ENCODE measurements around the gene MAT1A. TPM values are rescaled to one million over a fixed set of nuclear protein-coding genes. Genes with fewer than 3 reads are reported as not detected.

MAT1A gene
- total and polyA plus RNA-seq, 2 of the 13 experiments (the other 11 are each of a cell fraction or from before 2014, with no cell fraction given) = 57.1 to 76.9 TPM

DNA sequence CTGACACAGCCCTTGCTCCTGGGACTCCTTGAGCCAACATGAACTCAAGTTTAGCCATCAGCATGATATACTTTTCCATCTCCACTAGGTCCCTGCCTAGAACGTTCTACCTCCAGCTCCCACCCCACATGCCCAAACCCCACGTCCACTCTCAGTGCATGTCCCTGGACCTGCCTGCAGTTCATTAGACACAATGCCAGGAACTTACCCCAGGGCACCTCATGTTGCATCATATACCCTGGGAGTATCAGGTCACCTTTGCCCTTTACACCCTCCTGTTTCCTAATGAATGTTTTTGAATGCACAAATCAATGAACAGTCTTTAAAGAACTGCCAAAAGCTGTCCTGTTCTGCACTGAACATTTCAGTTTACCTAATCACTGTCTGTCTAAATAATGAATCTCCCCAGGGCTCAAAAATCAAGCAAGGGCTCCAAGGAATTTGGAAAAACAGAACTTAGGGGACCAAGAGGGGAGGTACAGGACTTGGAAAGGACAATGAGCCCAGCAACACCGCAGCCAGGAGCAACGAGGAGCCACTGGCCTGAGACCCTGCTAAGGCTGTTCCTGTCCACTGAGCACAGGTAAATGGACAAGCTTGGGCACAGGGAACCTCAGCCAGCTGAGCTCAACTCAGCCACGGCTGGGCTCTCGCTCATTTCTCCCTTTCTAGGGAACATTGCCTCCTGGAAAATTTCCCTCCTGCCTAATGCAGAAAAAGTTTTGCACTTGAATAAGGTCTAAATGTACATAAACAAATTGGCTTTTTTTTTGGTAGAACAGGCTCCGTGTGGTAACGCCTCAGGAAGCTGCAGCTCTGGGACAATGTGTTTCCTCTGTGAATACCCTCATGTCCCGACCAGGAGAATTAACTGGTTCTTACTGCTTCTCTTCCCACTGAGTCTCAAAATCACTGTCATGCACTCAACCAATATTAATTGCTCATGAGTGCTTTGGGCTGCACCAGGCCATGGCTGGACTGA is 7.4 kb downstream of the MAT1A start (continued):
- TF ChIP-seq ZHX1 (CRISPR knock-in tag; IDR thresholded peaks at IDR 0.05; ENCODE audit: low read depth) (no peak), TBX2 (CRISPR knock-in tag; IDR thresholded peaks at IDR 0.05; ENCODE audit: borderline replicate concordance) (peak; percentile 92), ZNF180 (CRISPR knock-in tag; IDR thresholded peaks at IDR 0.05; ENCODE audit: borderline replicate concordance, low read depth) (no peak), ZFP62 (CRISPR knock-in tag; IDR thresholded peaks at IDR 0.05) (no peak), ZNF687 (CRISPR knock-in tag; IDR thresholded peaks at IDR 0.05) (peak; percentile 44), ERF (CRISPR knock-in tag; IDR thresholded peaks at IDR 0.05) (peak; percentile 84; the same call in 1 of the 2 replicates), IRF2 (CRISPR knock-in tag; IDR thresholded peaks at IDR 0.05) (0 out of 2 replicates have a peak, but pooled peaks have one; percentile 27), FOXJ3 (CRISPR knock-in tag; IDR thresholded peaks at IDR 0.05; ENCODE audit: borderline replicate concordance) (peak; percentile 80; the same call in 1 of the 2 replicates), HNF4A (CRISPR knock-in tag; IDR thresholded peaks at IDR 0.05) (peak; percentile 98), MTF2 (CRISPR knock-in tag; IDR thresholded peaks at IDR 0.05; ENCODE audit: borderline replicate concordance) (no peak), MBD4 (IDR thresholded peaks at IDR 0.05; ENCODE audit: borderline replicate concordance, low read length) (no peak), SOX5 (CRISPR knock-in tag; IDR thresholded peaks at IDR 0.05; ENCODE audit: borderline replicate concordance) (peak; percentile 86), SATB2 (CRISPR knock-in tag; IDR thresholded peaks at IDR 0.05) (0 out of 2 replicates have a peak, but pooled peaks have one; percentile 44), MED1 (CRISPR knock-in tag; IDR thresholded peaks at IDR 0.05) (peak; percentile 95), ZNF451 (CRISPR knock-in tag; IDR thresholded peaks at IDR 0.05) (no peak), ZNF274 (CRISPR knock-in tag; IDR thresholded peaks at IDR 0.05) (peak; percentile 23; the same call in 1 of the 2 replicates), ZNF232 (CRISPR knock-in tag; IDR thresholded peaks at IDR 0.05; ENCODE audit: borderline replicate concordance) (peak; percentile 60; the same call in 1 of the 2 replicates), NFRKB (IDR thresholded peaks at IDR 0.05) (no peak), KAT8 (CRISPR knock-in tag; IDR thresholded peaks at IDR 0.05) (peak; percentile 69), ZNF775 (CRISPR knock-in tag; IDR thresholded peaks at IDR 0.05; ENCODE audit: borderline replicate concordance) (no peak)
- TF ChIP-seq, protein P1, sequence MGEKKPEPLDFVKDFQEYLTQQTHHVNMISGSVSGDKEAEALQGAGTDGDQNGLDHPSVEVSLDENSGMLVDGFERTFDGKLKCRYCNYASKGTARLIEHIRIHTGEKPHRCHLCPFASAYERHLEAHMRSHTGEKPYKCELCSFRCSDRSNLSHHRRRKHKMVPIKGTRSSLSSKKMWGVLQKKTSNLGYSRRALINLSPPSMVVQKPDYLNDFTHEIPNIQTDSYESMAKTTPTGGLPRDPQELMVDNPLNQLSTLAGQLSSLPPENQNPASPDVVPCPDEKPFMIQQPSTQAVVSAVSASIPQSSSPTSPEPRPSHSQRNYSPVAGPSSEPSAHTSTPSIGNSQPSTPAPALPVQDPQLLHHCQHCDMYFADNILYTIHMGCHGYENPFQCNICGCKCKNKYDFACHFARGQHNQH (CRISPR knock-in tag; IDR thresholded peaks at IDR 0.05) = peak; percentile 69; the same call in 1 of the 2 replicates

Data from HepG2 (cell line).